ENCODE results near the gene FDX1.

The FDX1 gene

GRCh38 chr11:110431051-110431672 lies 1.4 kb downstream of the FDX1 start:
- in situ Hi-C loops (cut with MboI; ENCODE audit: low sequenced_read_pairs) = no loop called here

GRCh38 chr11:110431674-110432073 lies 1.9 kb downstream of the FDX1 start:
- in situ Hi-C loops (cut with MboI; ENCODE audit: low sequenced_read_pairs) = no loop called here

GRCh38 chr11:110432713-110433392 lies 3.1 kb downstream of the FDX1 start:
- in situ Hi-C loops (cut with MboI; ENCODE audit: low sequenced_read_pairs) = no loop called here

GRCh38 chr11:110433393-110434333 lies 3.9 kb downstream of the FDX1 start:
- in situ Hi-C loops (cut with MboI; ENCODE audit: low sequenced_read_pairs) = no loop called here

- in situ Hi-C loops (cut with MboI; ENCODE audit: low sequenced_read_pairs) = no loop called here
Observed at GRCh38 chr11:110434952-110435779, 5.4 kb downstream of the FDX1 start.

- in situ Hi-C loops (cut with MboI; ENCODE audit: low sequenced_read_pairs) = no loop called here
Observed at GRCh38 chr11:110435780-110436717, 6.3 kb downstream of the FDX1 start.

GRCh38 chr11:110438017-110438416 lies 8.3 kb downstream of the FDX1 start:
- in situ Hi-C loops (cut with MboI; ENCODE audit: low sequenced_read_pairs) = no loop called here

- in situ Hi-C loops (cut with MboI; ENCODE audit: low sequenced_read_pairs) = no loop called here
Observed at GRCh38 chr11:110445437-110445836, 15.7 kb downstream of the FDX1 start.

- in situ Hi-C loops (cut with MboI; ENCODE audit: low sequenced_read_pairs) = no loop called here
Observed at GRCh38 chr11:110446061-110446460, 16.3 kb downstream of the FDX1 start.

GRCh38 chr11:110446594-110446993 lies 16.8 kb downstream of the FDX1 start:
- in situ Hi-C loops (cut with MboI; ENCODE audit: low sequenced_read_pairs) = no loop called here

GRCh38 chr11:110447343-110447742 lies 17.6 kb downstream of the FDX1 start:
- in situ Hi-C loops (cut with MboI; ENCODE audit: low sequenced_read_pairs) = no loop called here

GRCh38 chr11:110447897-110448745 lies 18.4 kb downstream of the FDX1 start:
- in situ Hi-C loops (cut with MboI; ENCODE audit: low sequenced_read_pairs) = no loop called here

- in situ Hi-C loops (cut with MboI; ENCODE audit: low sequenced_read_pairs) = no loop called here
Observed at GRCh38 chr11:110450246-110450645, 20.5 kb downstream of the FDX1 start.

GRCh38 chr11:110452720-110453119 lies 23.0 kb downstream of the FDX1 start:
- in situ Hi-C loops (cut with MboI; ENCODE audit: low sequenced_read_pairs) = no loop called here

- in situ Hi-C loops (cut with MboI; ENCODE audit: low sequenced_read_pairs) = no loop called here
Observed at GRCh38 chr11:110453684-110454354, 24.1 kb downstream of the FDX1 start.

- in situ Hi-C loops (cut with MboI; ENCODE audit: low sequenced_read_pairs) = no loop called here
Observed at GRCh38 chr11:110454609-110455008, 24.9 kb downstream of the FDX1 start.

GRCh38 chr11:110455718-110456117 lies 26.0 kb downstream of the FDX1 start:
- in situ Hi-C loops (cut with MboI; ENCODE audit: low sequenced_read_pairs) = no loop called here

GRCh38 chr11:110463153-110463552 lies 33.4 kb downstream of the FDX1 start:
- in situ Hi-C loops (cut with MboI; ENCODE audit: low sequenced_read_pairs) = no loop called here
